H1 (cell line): ENCODE results near the gene DACH2.

ENCODE experiments used
- CTCF ChIP-seq, 3 experiments: IDR thresholded peaks; 1 replicate in 2 of 3; 2 replicates in 1 of 3; pipeline versions ENCODE4 v1.5.1 to v1.6.1; 2011; ENCODE audit warnings: low read length in 3 of 3, mild to moderate bottlenecking in 3 of 3, inconsistent platforms in 2 of 3, low read depth in 1 of 3, moderate library complexity in 1 of 3; ENCODE audit not compliant: insufficient read depth in 1 of 3; ENCODE audit errors: control extremely low read depth in 1 of 3
- JUND ChIP-seq: IDR thresholded peaks from 2 replicates; pipeline ENCODE4 v1.6.1; 2011; ENCODE audit warnings: mild to moderate bottlenecking, improper control_type of control experiment, low read length
- MAX ChIP-seq: IDR thresholded peaks from 2 replicates; pipeline ENCODE4 v1.6.1; 2012; ENCODE audit warnings: inconsistent platforms
- POLR2AphosphoS5 ChIP-seq: IDR thresholded peaks from 2 replicates; pipeline ENCODE4 v1.6.1; 2011; ENCODE audit warnings: low read depth, low read length
- YY1 ChIP-seq: IDR thresholded peaks from 2 replicates; pipeline ENCODE4 v1.6.1; 2011; ENCODE audit warnings: low read depth, mild to moderate bottlenecking, low read length

GRCh38 chrX:86407371-86407770, 259.1 kb downstream of the DACH2 start:
- TF ChIP-seq JUND (no peak), POLR2AphosphoS5 (no peak), MAX (no peak), CTCF (IDR thresholded peaks at IDR 0.05; ENCODE audit: control extremely low read depth in 1 of 3, insufficient read depth in 1 of 3, low read depth in 1 of 3, low read length in 3 of 3) (no peak), YY1 (no peak)
